ENCODE data around the gene GRIN3B.
"Not testable (repeated sequence)": the region's sequence is repeated elsewhere in the genome, so short reads cannot be mapped to it uniquely, and the experiment has no call there.

Gene GRIN3B

GRCh38 chr19:1019980-1020867, 20.0 kb downstream of the GRIN3B start:
- Histone ChIP-seq H3K4me3 (ENCODE audit: low read length) (peak overlapping the region; percentile 97), H3K9me3 (replicated peaks; ENCODE audit: low read length) (no peaks in the 10 kb centered on the region), H3K4me2 (ENCODE audit: low read length) (peak overlapping the region; percentile 100), H3K9ac (ENCODE audit: low read depth, low read length) (peak overlapping the region; percentile 95), H3K36me3 (ENCODE audit: insufficient read depth, low read length) (peaks cover 7% of the 10 kb centered on the region), H3K27me3 (ENCODE audit: control insufficient read depth, insufficient read depth, low read length) (no peaks in the 10 kb centered on the region), H3K4me1 (ENCODE audit: control insufficient read depth, insufficient read depth, low read length) (peaks cover 40% of the 10 kb centered on the region)

- Histone ChIP-seq H3K9ac (ENCODE audit: low read depth, low read length) (peak within 1 kb of the TSS; percentile 95), H3K27me3 (ENCODE audit: control insufficient read depth, insufficient read depth, low read length) (no peaks in the 10 kb centered on the region), H3K4me3 (ENCODE audit: low read length) (peak within 1 kb of the TSS; percentile 97), H3K4me1 (ENCODE audit: control insufficient read depth, insufficient read depth, low read length) (peaks cover 37% of the 10 kb centered on the region), H3K36me3 (ENCODE audit: insufficient read depth, low read length) (peaks cover 4% of the 10 kb centered on the region), H3K4me2 (ENCODE audit: low read length) (peak within 1 kb of the TSS; percentile 100), H3K9me3 (replicated peaks; ENCODE audit: low read length) (no peaks in the 10 kb centered on the region)
Observed at GRCh38 chr19:1020868-1021425, 20.7 kb downstream of the GRIN3B start, which contains the start of gene TMEM259. TMEM259 (minus strand) TSS chr19:1021123; CDS start chr19:1020996, 127 bp downstream.

GRCh38 chr19:1023883-1024188, 23.6 kb downstream of the GRIN3B start:
- not testable (repeated sequence) for H3K9ac ChIP-seq (ENCODE audit: low read depth, low read length); H3K9me3 ChIP-seq (replicated peaks; ENCODE audit: low read length); H3K36me3 ChIP-seq (ENCODE audit: insufficient read depth, low read length); H3K27me3 ChIP-seq (ENCODE audit: control insufficient read depth, insufficient read depth, low read length); H3K4me3 ChIP-seq (ENCODE audit: low read length); H3K4me2 ChIP-seq (ENCODE audit: low read length)
- H3K4me1 ChIP-seq (ENCODE audit: control insufficient read depth, insufficient read depth, low read length) = peaks cover 15% of the 10 kb centered on the region

GRCh38 chr19:1025080-1025479, 24.9 kb downstream of the GRIN3B start:
- H3K9me3 ChIP-seq (replicated peaks; ENCODE audit: low read length); H3K9ac ChIP-seq (ENCODE audit: low read depth, low read length); H3K4me2 ChIP-seq (ENCODE audit: low read length); H3K4me3 ChIP-seq (ENCODE audit: low read length); H3K36me3 ChIP-seq (ENCODE audit: insufficient read depth, low read length); H3K27me3 ChIP-seq (ENCODE audit: control insufficient read depth, insufficient read depth, low read length): not testable (repeated sequence)
- peaks cover 14% of the 10 kb centered on the region for H3K4me1 ChIP-seq (ENCODE audit: control insufficient read depth, insufficient read depth, low read length)

- Histone ChIP-seq H3K9me3 (replicated peaks; ENCODE audit: low read length) (no peaks in the 10 kb centered on the region), H3K36me3 (ENCODE audit: insufficient read depth, low read length) (peaks cover 13% of the 10 kb centered on the region), H3K9ac (ENCODE audit: low read depth, low read length) (peak within 1 kb of the TSS; percentile 95), H3K4me3 (ENCODE audit: low read length) (peak within 1 kb of the TSS; percentile 100), H3K4me2 (ENCODE audit: low read length) (peak within 1 kb of the TSS; percentile 98), H3K4me1 (ENCODE audit: control insufficient read depth, insufficient read depth, low read length) (peaks cover 15% of the 10 kb centered on the region), H3K27me3 (ENCODE audit: control insufficient read depth, insufficient read depth, low read length) (no peaks in the 10 kb centered on the region)
Observed at GRCh38 chr19:1025960-1026782, 26.0 kb downstream of the GRIN3B start, which contains the start of gene CNN2. CNN2 (plus strand) TSS chr19:1026608; CDS start chr19:1026662, 54 bp downstream.

- Histone ChIP-seq H3K36me3 (ENCODE audit: insufficient read depth, low read length) (peaks cover 17% of the 10 kb centered on the region), H3K4me2 (ENCODE audit: low read length) (peak overlapping the region; percentile 98), H3K4me1 (ENCODE audit: control insufficient read depth, insufficient read depth, low read length) (peaks cover 15% of the 10 kb centered on the region), H3K9ac (ENCODE audit: low read depth, low read length) (peak overlapping the region; percentile 95), H3K27me3 (ENCODE audit: control insufficient read depth, insufficient read depth, low read length) (no peaks in the 10 kb centered on the region), H3K9me3 (replicated peaks; ENCODE audit: low read length) (no peaks in the 10 kb centered on the region), H3K4me3 (ENCODE audit: low read length) (peak overlapping the region; percentile 100)
Observed at GRCh38 chr19:1026783-1027649, 26.8 kb downstream of the GRIN3B start.

- peaks cover 23% of the 10 kb centered on the region for H3K36me3 ChIP-seq (ENCODE audit: insufficient read depth, low read length)
- H3K9ac ChIP-seq (ENCODE audit: low read depth, low read length) = peak overlapping the region; percentile 95
- no peaks in the 10 kb centered on the region for H3K27me3 ChIP-seq (ENCODE audit: control insufficient read depth, insufficient read depth, low read length)
- no peaks in the 10 kb centered on the region for H3K9me3 ChIP-seq (replicated peaks; ENCODE audit: low read length)
- peak overlapping the region; percentile 98 for H3K4me2 ChIP-seq (ENCODE audit: low read length)
- peak overlapping the region; percentile 100 for H3K4me3 ChIP-seq (ENCODE audit: low read length)
- peaks cover 15% of the 10 kb centered on the region for H3K4me1 ChIP-seq (ENCODE audit: control insufficient read depth, insufficient read depth, low read length)
Observed at GRCh38 chr19:1027650-1028061, 27.4 kb downstream of the GRIN3B start.

GRCh38 chr19:1028062-1028926, 28.1 kb downstream of the GRIN3B start:
- Histone ChIP-seq H3K9ac (ENCODE audit: low read depth, low read length) (peak overlapping the region; percentile 95), H3K4me1 (ENCODE audit: control insufficient read depth, insufficient read depth, low read length) (peaks cover 15% of the 10 kb centered on the region), H3K4me3 (ENCODE audit: low read length) (peak overlapping the region; percentile 100), H3K36me3 (ENCODE audit: insufficient read depth, low read length) (peaks cover 29% of the 10 kb centered on the region), H3K4me2 (ENCODE audit: low read length) (peak overlapping the region; percentile 98), H3K27me3 (ENCODE audit: control insufficient read depth, insufficient read depth, low read length) (no peaks in the 10 kb centered on the region), H3K9me3 (replicated peaks; ENCODE audit: low read length) (no peaks in the 10 kb centered on the region)

GRCh38 chr19:1032264-1032867, 32.1 kb downstream of the GRIN3B start:
- Histone ChIP-seq H3K27me3 (ENCODE audit: control insufficient read depth, insufficient read depth, low read length) (no peaks in the 10 kb centered on the region), H3K4me1 (ENCODE audit: control insufficient read depth, insufficient read depth, low read length) (peaks cover 13% of the 10 kb centered on the region), H3K9me3 (replicated peaks; ENCODE audit: low read length) (no peaks in the 10 kb centered on the region), H3K36me3 (ENCODE audit: insufficient read depth, low read length) (peaks cover 49% of the 10 kb centered on the region), H3K4me3 (ENCODE audit: low read length) (no peak overlapping the region), H3K4me2 (ENCODE audit: low read length) (no peak overlapping the region), H3K9ac (ENCODE audit: low read depth, low read length) (no peak overlapping the region)

Data from skeletal muscle satellite cell (primary cell).